ENCODE measurements around the gene CPXM1.

Gene CPXM1

DNA sequence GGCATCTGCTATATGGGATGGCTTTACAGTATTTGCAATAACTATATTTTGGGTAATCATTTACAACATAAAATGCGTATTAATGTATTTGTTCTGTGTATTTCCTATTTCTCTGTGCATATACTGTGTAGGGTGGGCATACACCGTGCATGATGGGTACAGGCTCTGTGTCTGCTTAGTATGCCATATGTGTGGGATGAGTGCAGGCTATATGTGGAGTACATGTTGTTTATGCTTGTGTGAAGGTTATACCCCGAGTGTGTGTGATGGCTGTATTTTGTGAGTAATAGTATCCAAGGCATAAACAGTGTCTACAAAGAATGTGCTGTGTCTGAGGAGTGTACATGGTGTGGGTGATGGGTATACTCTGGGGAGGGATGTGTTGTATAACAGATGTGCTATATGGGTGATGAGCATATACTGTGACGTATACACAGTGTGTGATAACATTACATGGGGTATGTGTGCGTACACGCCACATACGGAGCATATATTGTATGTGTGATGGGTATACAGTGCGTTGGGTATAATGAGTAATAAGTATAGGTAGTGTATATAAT is 52.7 kb downstream of the CPXM1 start:
- no peaks in the 10 kb centered on the region for H3K9me3 ChIP-seq (ENCODE audit: insufficient read depth, low read length)
- no peaks in the 10 kb centered on the region for H3K36me3 ChIP-seq (ENCODE audit: insufficient read depth, insufficient read length, low read length)
- peaks cover 64% of the 10 kb centered on the region for H3K27me3 ChIP-seq (ENCODE audit: insufficient read depth, insufficient read length)
- TF ChIP-seq ZNF274 (IDR thresholded peaks at IDR 0.05; ENCODE audit: low read depth, low read length) (no peak), SUZ12 (IDR thresholded peaks at IDR 0.05; ENCODE audit: extremely low read depth, insufficient read depth, insufficient read length) (no peak), YY1 (IDR thresholded peaks at IDR 0.05; ENCODE audit: insufficient read depth, insufficient read length) (no peak)
- peaks cover 11% of the 10 kb centered on the region for H3K4me1 ChIP-seq (ENCODE audit: insufficient read depth, insufficient read length)
- DNase-seq (ENCODE audit: low read depth, low spot score) = no peak
- no peak overlapping the region for H3K9ac ChIP-seq (ENCODE audit: insufficient read length, low read depth)
- H3K4me3 ChIP-seq (ENCODE audit: insufficient read length, low read depth) = no peak overlapping the region

- no peaks in the 10 kb centered on the region for H3K36me3 ChIP-seq (ENCODE audit: insufficient read depth, insufficient read length, low read length)
- no peaks in the 10 kb centered on the region for H3K9me3 ChIP-seq (ENCODE audit: insufficient read depth, low read length)
- DNase-seq (ENCODE audit: low read depth, low spot score) = no peak
- no peak overlapping the region for H3K4me3 ChIP-seq (ENCODE audit: insufficient read length, low read depth)
- peaks cover 64% of the 10 kb centered on the region for H3K27me3 ChIP-seq (ENCODE audit: insufficient read depth, insufficient read length)
- H3K9ac ChIP-seq (ENCODE audit: insufficient read length, low read depth) = no peak overlapping the region
- H3K4me1 ChIP-seq (ENCODE audit: insufficient read depth, insufficient read length) = peaks cover 12% of the 10 kb centered on the region
- TF ChIP-seq ZNF274 (IDR thresholded peaks at IDR 0.05; ENCODE audit: low read depth, low read length) (no peak), SUZ12 (IDR thresholded peaks at IDR 0.05; ENCODE audit: extremely low read depth, insufficient read depth, insufficient read length) (no peak), YY1 (IDR thresholded peaks at IDR 0.05; ENCODE audit: insufficient read depth, insufficient read length) (no peak)
Observed at GRCh38 chr20:2746636-2747265, 53.7 kb downstream of the CPXM1 start.

DNA sequence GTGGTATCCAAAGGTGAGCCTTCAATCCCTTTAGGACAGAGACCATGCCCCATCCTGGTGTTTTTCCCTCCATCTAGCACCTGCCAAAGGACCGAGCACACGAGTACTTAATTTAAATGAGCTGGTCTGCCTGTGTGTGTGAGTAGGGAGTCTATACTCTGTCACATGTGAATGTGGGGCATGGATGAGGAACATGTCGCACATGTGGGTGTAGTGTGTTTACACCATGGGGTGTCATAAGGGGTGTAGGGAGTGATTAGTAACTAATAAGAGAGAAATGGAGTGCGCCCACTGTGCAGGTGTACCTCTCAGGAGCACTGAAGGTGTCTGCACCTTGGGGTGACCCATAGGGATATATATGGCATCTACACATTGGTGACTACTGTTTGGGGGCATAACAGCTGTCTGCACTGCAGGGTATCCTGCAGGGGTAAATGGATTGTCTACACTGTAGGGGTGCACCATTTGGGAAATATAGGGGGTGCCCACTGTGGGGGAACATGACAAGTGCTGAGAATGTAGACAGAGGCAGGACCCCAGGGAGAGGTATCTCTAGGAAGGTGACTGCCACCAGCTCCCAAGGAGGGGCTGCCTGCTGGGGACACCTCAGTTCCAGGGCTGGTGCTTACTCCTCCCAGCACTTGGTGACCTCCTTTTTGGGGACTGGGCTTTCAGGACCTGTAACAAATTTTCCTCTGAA is 54.3 kb downstream of the CPXM1 start:
- Histone ChIP-seq H3K4me3 (ENCODE audit: insufficient read length, low read depth) (no peak overlapping the region), H3K9me3 (ENCODE audit: insufficient read depth, low read length) (no peaks in the 10 kb centered on the region), H3K36me3 (ENCODE audit: insufficient read depth, insufficient read length, low read length) (no peaks in the 10 kb centered on the region), H3K27me3 (ENCODE audit: insufficient read depth, insufficient read length) (peaks cover 58% of the 10 kb centered on the region), H3K9ac (ENCODE audit: insufficient read length, low read depth) (no peak overlapping the region), H3K4me1 (ENCODE audit: insufficient read depth, insufficient read length) (peaks cover 12% of the 10 kb centered on the region)
- DNase-seq (ENCODE audit: low read depth, low spot score) = no peak
- TF ChIP-seq ZNF274 (IDR thresholded peaks at IDR 0.05; ENCODE audit: low read depth, low read length) (no peak), SUZ12 (IDR thresholded peaks at IDR 0.05; ENCODE audit: extremely low read depth, insufficient read depth, insufficient read length) (no peak), YY1 (IDR thresholded peaks at IDR 0.05; ENCODE audit: insufficient read depth, insufficient read length) (no peak)

DNA sequence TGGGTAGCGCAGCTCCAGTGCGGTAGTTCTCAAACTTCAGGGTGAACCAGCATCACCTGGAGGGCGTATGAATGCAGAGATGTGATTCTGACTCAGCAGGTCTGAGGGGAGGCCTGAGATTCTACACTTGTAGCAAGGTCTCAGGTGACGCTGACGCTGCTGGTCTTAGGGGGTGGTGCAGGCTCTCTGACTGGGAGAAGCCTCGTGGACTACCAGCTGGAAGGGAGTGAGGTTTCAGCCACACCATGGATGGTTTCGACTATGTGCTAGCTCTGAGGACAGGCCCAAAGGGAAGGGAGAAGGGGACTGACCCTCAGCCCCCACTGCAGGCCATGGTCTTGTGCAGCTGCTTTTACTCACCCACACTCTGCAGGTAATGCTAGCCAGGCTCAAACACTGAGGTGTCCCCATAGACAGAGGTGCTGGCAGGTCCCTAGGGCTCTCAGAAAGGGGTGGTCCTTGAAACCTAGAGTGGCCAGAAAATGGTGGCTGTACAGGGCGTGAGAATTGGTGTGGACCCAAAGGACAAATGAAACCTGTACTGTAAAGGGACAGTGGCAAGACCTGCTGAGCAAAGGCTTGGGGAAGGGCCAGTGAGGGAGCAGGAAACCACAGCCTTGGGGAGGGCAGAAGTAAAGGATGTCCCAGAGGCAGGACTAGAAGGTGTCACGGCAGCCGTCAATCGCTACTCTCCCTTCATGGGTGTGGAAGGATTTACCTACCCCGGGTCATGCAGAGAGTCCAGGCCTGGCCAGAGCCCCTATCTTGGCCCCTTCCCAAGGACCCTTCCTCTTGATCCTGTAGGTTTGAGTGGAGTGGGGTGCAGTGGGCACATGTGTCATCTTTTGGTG is 55.1 kb downstream of the CPXM1 start:
- Histone ChIP-seq H3K27me3 (ENCODE audit: insufficient read depth, insufficient read length) (peaks cover 50% of the 10 kb centered on the region), H3K36me3 (ENCODE audit: insufficient read depth, insufficient read length, low read length) (no peaks in the 10 kb centered on the region), H3K4me1 (ENCODE audit: insufficient read depth, insufficient read length) (peaks cover 12% of the 10 kb centered on the region), H3K4me3 (ENCODE audit: insufficient read length, low read depth) (no peak overlapping the region), H3K9ac (ENCODE audit: insufficient read length, low read depth) (no peak overlapping the region), H3K9me3 (ENCODE audit: insufficient read depth, low read length) (no peaks in the 10 kb centered on the region)
- DNase-seq (ENCODE audit: low read depth, low spot score) = no peak
- TF ChIP-seq SUZ12 (IDR thresholded peaks at IDR 0.05; ENCODE audit: extremely low read depth, insufficient read depth, insufficient read length) (no peak), ZNF274 (IDR thresholded peaks at IDR 0.05; ENCODE audit: low read depth, low read length) (no peak), YY1 (IDR thresholded peaks at IDR 0.05; ENCODE audit: insufficient read depth, insufficient read length) (no peak)
